ENCODE results near the gene LRP1B.
"Not testable (repeated sequence)": the region's sequence is repeated elsewhere in the genome, so short reads cannot be mapped to it uniquely, and the experiment has no call there.

LRP1B gene

GRCh38 chr2:140424471-140424870 is 1706.3 kb downstream of the LRP1B start:
- H3K36me3 ChIP-seq, result no peaks in the 10 kb centered on the region
- no peak overlapping the region for H3K4me2 ChIP-seq
- no peak overlapping the region for H3K27ac ChIP-seq
- no peaks in the 10 kb centered on the region for H3K9me3 ChIP-seq
- no peak overlapping the region for H3K9ac ChIP-seq
- H3K4me1 ChIP-seq, result no peaks in the 10 kb centered on the region
- H4K20me1 ChIP-seq, result no peaks in the 10 kb centered on the region
- H3K4me3 ChIP-seq, result no peak overlapping the region
- no peak for TF ChIP-seq Cebpa-rat (IDR thresholded peaks at IDR 0.05)
- H3K27me3 ChIP-seq, result no peaks in the 10 kb centered on the region

- no peak overlapping the region for H3K4me2 ChIP-seq
- H3K4me1 ChIP-seq, result no peaks in the 10 kb centered on the region
- no peaks in the 10 kb centered on the region for H3K36me3 ChIP-seq
- TF ChIP-seq Cebpa-rat (IDR thresholded peaks at IDR 0.05), result no peak
- H3K27ac ChIP-seq, result no peak overlapping the region
- no peaks in the 10 kb centered on the region for H4K20me1 ChIP-seq
- H3K27me3 ChIP-seq, result no peaks in the 10 kb centered on the region
- H3K9me3 ChIP-seq, result no peaks in the 10 kb centered on the region
- H3K9ac ChIP-seq, result no peak overlapping the region
- no peak overlapping the region for H3K4me3 ChIP-seq
These were observed 1708.1 kb downstream of the LRP1B start for GRCh38 chr2:140422759-140423158.

DNA sequence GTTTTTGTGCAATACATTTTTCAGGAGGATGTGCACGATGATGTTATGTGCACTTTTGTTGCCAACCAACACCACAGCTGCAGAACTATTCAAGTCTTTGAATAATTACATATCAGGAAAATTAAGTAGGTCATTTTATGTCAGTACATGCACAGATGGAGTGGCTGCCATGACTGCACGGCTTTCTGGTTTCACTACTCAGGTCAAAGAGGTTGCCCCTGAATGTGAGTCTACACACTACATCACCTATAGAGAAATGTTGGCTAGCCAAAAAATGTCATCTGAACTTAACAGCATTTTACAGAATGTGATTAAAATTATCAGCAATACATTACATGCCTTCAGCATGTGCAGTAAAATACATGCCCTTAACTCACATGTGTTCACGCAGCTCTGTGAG is 1713.3 kb downstream of the LRP1B start:
- H4K20me1 ChIP-seq, result no peaks in the 10 kb centered on the region
- no peak for TF ChIP-seq Cebpa-rat (IDR thresholded peaks at IDR 0.05)
- no peaks in the 10 kb centered on the region for H3K9me3 ChIP-seq
- H3K9ac ChIP-seq, result no peak overlapping the region
- H3K27me3 ChIP-seq, result no peaks in the 10 kb centered on the region
- no peak overlapping the region for H3K27ac ChIP-seq
- no peak overlapping the region for H3K4me2 ChIP-seq
- no peak overlapping the region for H3K4me3 ChIP-seq
- no peaks in the 10 kb centered on the region for H3K36me3 ChIP-seq
- H3K4me1 ChIP-seq, result no peaks in the 10 kb centered on the region

GRCh38 chr2:140416577-140416976 is 1714.2 kb downstream of the LRP1B start:
- no peaks in the 10 kb centered on the region for H3K4me1 ChIP-seq
- no peak overlapping the region for H3K9ac ChIP-seq
- H3K4me3 ChIP-seq, result no peak overlapping the region
- H3K36me3 ChIP-seq, result no peaks in the 10 kb centered on the region
- H3K27ac ChIP-seq, result no peak overlapping the region
- no peak overlapping the region for H3K4me2 ChIP-seq
- H3K9me3 ChIP-seq, result no peaks in the 10 kb centered on the region
- no peaks in the 10 kb centered on the region for H3K27me3 ChIP-seq
- TF ChIP-seq Cebpa-rat (IDR thresholded peaks at IDR 0.05), result no peak
- H4K20me1 ChIP-seq, result no peaks in the 10 kb centered on the region

GRCh38 chr2:140415035-140415434 is 1715.8 kb downstream of the LRP1B start:
- H3K9me3 ChIP-seq, H3K4me2 ChIP-seq, H3K9ac ChIP-seq, H3K36me3 ChIP-seq, H3K4me1 ChIP-seq, H3K4me3 ChIP-seq, H3K27me3 ChIP-seq, H4K20me1 ChIP-seq, H3K27ac ChIP-seq: not testable (repeated sequence)

GRCh38 chr2:140410695-140411094 is 1720.1 kb downstream of the LRP1B start:
- no peak overlapping the region for H3K4me2 ChIP-seq
- no peaks in the 10 kb centered on the region for H3K4me1 ChIP-seq
- H3K9me3 ChIP-seq, result no peaks in the 10 kb centered on the region
- no peak for TF ChIP-seq Cebpa-rat (IDR thresholded peaks at IDR 0.05)
- no peak overlapping the region for H3K9ac ChIP-seq
- H3K27me3 ChIP-seq, result no peaks in the 10 kb centered on the region
- H4K20me1 ChIP-seq, result no peaks in the 10 kb centered on the region
- H3K4me3 ChIP-seq, result no peak overlapping the region
- H3K27ac ChIP-seq, result no peak overlapping the region
- no peaks in the 10 kb centered on the region for H3K36me3 ChIP-seq

DNA sequence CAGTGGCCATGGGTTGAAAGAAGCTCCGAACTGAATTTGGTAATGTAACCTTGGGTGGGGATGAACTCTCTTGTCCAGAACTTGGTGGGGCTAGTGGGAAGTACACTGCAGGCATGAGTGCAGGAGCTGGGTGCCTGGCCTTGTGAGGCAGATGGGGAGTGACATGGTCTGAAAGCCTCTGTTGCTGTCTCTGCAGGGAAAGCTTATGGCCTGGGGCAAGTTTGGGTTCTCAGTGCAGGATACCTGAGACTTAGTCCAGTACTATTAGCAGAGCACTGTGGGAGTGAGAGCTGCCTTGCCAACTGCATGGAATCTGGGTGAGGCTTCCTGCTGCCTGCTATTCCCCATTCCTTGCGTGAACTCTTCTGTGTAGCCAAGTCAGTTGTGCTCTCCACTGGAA is 1729.8 kb downstream of the LRP1B start:
- H3K9me3 ChIP-seq, result peaks cover 8% of the 10 kb centered on the region; the same call in 1 of the 2 replicates
- H3K4me2 ChIP-seq, result no peak overlapping the region
- no peak overlapping the region for H3K27ac ChIP-seq
- H3K36me3 ChIP-seq, result no peaks in the 10 kb centered on the region
- H3K27me3 ChIP-seq, result no peaks in the 10 kb centered on the region
- no peaks in the 10 kb centered on the region for H4K20me1 ChIP-seq
- no peak overlapping the region for H3K9ac ChIP-seq
- no peak for TF ChIP-seq Cebpa-rat (IDR thresholded peaks at IDR 0.05)
- no peaks in the 10 kb centered on the region for H3K4me1 ChIP-seq
- H3K4me3 ChIP-seq, result no peak overlapping the region

- no peak for TF ChIP-seq Cebpa-rat (IDR thresholded peaks at IDR 0.05)
- no peaks in the 10 kb centered on the region for H3K36me3 ChIP-seq
- no peak overlapping the region for H3K9ac ChIP-seq
- no peaks in the 10 kb centered on the region for H3K9me3 ChIP-seq
- no peak overlapping the region for H3K27ac ChIP-seq
- H3K4me3 ChIP-seq, result no peak overlapping the region
- H4K20me1 ChIP-seq, result no peaks in the 10 kb centered on the region
- H3K4me2 ChIP-seq, result no peak overlapping the region
- H3K27me3 ChIP-seq, result no peaks in the 10 kb centered on the region
- no peaks in the 10 kb centered on the region for H3K4me1 ChIP-seq
These were observed 1738.0 kb downstream of the LRP1B start for GRCh38 chr2:140392824-140393223.

DNA sequence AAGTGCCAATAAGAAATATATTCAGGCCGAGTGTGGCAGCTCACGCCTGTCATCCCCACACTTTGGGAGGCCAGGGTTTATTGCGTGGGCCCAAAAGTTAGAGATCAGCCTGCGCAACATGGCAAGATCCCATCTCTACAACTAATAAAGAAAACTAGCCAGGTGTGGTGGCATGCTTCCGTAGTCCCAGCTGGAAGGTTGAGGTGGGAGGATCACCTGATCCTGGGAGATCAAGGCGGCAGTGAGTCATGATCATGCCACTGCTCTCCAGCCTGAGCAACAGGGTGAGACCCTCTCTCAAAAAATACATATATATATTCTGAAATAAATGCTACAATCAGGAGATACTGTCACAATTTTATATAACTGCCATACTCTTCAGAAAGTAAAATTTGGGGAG is 1745.9 kb downstream of the LRP1B start:
- no peak overlapping the region for H3K4me3 ChIP-seq
- H3K27me3 ChIP-seq, result no peaks in the 10 kb centered on the region
- H3K4me1 ChIP-seq, result no peaks in the 10 kb centered on the region

DNA sequence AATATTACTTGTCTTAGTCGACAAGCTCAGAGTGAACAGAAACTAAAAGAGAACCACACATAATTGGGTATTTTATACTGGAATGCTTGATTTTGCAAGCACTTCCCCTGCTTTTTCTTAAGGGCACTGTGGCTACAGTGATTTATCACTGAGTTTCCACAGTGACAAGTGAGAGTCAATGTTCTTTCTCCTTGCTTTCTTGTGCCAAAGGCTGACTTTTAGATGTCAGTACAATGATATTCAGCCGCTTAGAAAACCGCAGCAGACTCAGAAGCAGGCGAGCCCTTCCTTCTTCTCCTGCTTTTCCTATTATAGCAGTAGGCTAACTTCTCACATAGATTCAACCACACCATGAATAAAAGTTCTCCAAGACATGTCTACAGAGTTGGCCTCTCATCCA is 1747.0 kb downstream of the LRP1B start:
- Histone ChIP-seq H3K36me3 (no peaks in the 10 kb centered on the region), H4K20me1 (no peaks in the 10 kb centered on the region)
- no peak for TF ChIP-seq Cebpa-rat (IDR thresholded peaks at IDR 0.05)

More for the DNA sequence above, 1745.9 kb downstream of the LRP1B start:
- Histone ChIP-seq H3K9me3 (no peaks in the 10 kb centered on the region), H4K20me1 (no peaks in the 10 kb centered on the region), H3K9ac (no peak overlapping the region), H3K36me3 (no peaks in the 10 kb centered on the region), H3K4me2 (no peak overlapping the region), H3K27ac (no peak overlapping the region)
- no peak for TF ChIP-seq Cebpa-rat (IDR thresholded peaks at IDR 0.05)

DNA sequence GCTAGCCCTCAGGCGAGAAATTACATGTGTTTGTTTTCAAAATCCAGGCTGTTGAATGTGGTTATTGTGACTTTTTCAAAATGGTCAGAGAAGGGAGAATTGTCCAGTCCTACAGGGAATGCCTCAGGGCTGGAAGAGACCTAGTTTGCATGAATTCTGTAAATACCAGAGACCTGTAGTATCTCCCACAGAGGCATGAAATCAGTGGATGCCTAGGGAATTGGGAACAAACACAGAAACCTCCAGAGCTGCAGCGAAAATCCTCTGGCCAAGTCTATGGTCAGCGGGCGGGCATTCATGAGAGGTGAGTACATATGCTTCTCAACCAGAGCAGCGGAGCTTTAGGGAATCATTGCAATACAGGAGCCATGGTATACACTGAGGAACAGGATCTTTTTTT is 1754.1 kb downstream of the LRP1B start:
- no peak for TF ChIP-seq Cebpa-rat (IDR thresholded peaks at IDR 0.05)
- H3K27ac ChIP-seq, result no peak overlapping the region
- no peaks in the 10 kb centered on the region for H3K27me3 ChIP-seq
- H3K9ac ChIP-seq, result no peak overlapping the region
- H3K9me3 ChIP-seq, result no peaks in the 10 kb centered on the region
- H3K4me3 ChIP-seq, result no peak overlapping the region
- H3K36me3 ChIP-seq, result no peaks in the 10 kb centered on the region
- no peak overlapping the region for H3K4me2 ChIP-seq
- no peaks in the 10 kb centered on the region for H3K4me1 ChIP-seq
- no peaks in the 10 kb centered on the region for H4K20me1 ChIP-seq

More for the DNA sequence above, 1747.0 kb downstream of the LRP1B start:
- no peaks in the 10 kb centered on the region for H3K27me3 ChIP-seq
- H3K9me3 ChIP-seq, result no peaks in the 10 kb centered on the region
- no peak overlapping the region for H3K9ac ChIP-seq
- no peaks in the 10 kb centered on the region for H3K4me1 ChIP-seq
- no peak overlapping the region for H3K4me3 ChIP-seq
- no peak overlapping the region for H3K27ac ChIP-seq
- no peak overlapping the region for H3K4me2 ChIP-seq
